CD4-positive, alpha-beta T cell (primary cell): Measurements from ENCODE around the gene PDE7B. TPM values are rescaled to one million over a fixed set of nuclear protein-coding genes. Genes with fewer than 3 reads are reported as not detected.

Experiments used
- ATAC-seq: fragments of 200-7000 bp; cut with Tn5 transposase; one replicate; pipeline ENCODE4 v1.10.0; 2022; ENCODE audit warnings: mild to moderate bottlenecking; ENCODE audit not compliant: poor library complexity
- CTCF ChIA-PET: fragments of 350-600 bp; sonication (Branson Sonifier 250); formaldehyde crosslinking; loops from one replicate; lab custom pipeline; 2021; ENCODE audit warnings: antibody characterized with exemption, inconsistent platforms; lab: Charles Lee
- POLR2A ChIA-PET: fragments of 350-600 bp; sonication (Branson Sonifier 250); formaldehyde crosslinking; loops from one replicate; lab custom pipeline; 2021; ENCODE audit warnings: antibody characterized with exemption, inconsistent platforms; lab: Charles Lee
- DNase-seq, 14 experiments: peaks; one replicate each; pipeline ENCODE4 v3.0.0-alpha.2; 2013 to 2020; ENCODE audit warnings: mixed read lengths in 2 of 14
- H3K27ac ChIP-seq, 2 donors: one replicate each; pipeline versions ENCODE4 v1.5.1 to v1.7.0; 2013; ENCODE audit warnings: low read length in 2 of 2, low read depth in 1 of 2, mild to moderate bottlenecking in 1 of 2
- H3K27me3 ChIP-seq, 2 experiments: 1 replicate in 1 of 2; 2 replicates in 1 of 2; pipeline versions ENCODE4 v1.6.1 to v1.7.0; 2013; ENCODE audit warnings: low read length in 2 of 2, control low read depth in 1 of 2, mild to moderate bottlenecking in 1 of 2, moderate library complexity in 1 of 2; ENCODE audit not compliant: insufficient read depth in 2 of 2, control insufficient read depth in 1 of 2
- H3K36me3 ChIP-seq: one replicate; pipeline ENCODE4 v1.6.1; 2013; ENCODE audit warnings: low read length, control low read depth; ENCODE audit not compliant: insufficient read depth
- H3K4me1 ChIP-seq: one replicate; pipeline ENCODE4 v1.6.1; 2013; ENCODE audit warnings: low read length, control low read depth; ENCODE audit not compliant: insufficient read depth
- H3K4me3 ChIP-seq: one replicate; pipeline ENCODE4 v1.5.1; 2013; ENCODE audit warnings: mild to moderate bottlenecking, low read length, moderate library complexity
- H3K9me3 ChIP-seq, 2 experiments: 1 replicate in 1 of 2; 2 replicates in 1 of 2; pipeline versions ENCODE4 v1.6.1 to v1.7.0; 2013; ENCODE audit warnings: low read length in 2 of 2, mild to moderate bottlenecking in 2 of 2, control low read depth in 1 of 2, moderate library complexity in 1 of 2; ENCODE audit not compliant: control insufficient read depth in 1 of 2, insufficient read depth in 1 of 2
- H3K27ac Mint-ChIP-seq: one replicate; pipeline ENCODE4 v1.8.0; 2020; ENCODE audit warnings: mixed read lengths
- H3K27me3 Mint-ChIP-seq: one replicate; pipeline ENCODE4 v1.8.0; 2021; ENCODE audit warnings: mixed read lengths
- H3K36me3 Mint-ChIP-seq: one replicate; pipeline ENCODE4 v1.8.0; 2021; ENCODE audit warnings: low read depth, mixed read lengths
- H3K4me1 Mint-ChIP-seq: one replicate; pipeline ENCODE4 v1.8.0; 2021; ENCODE audit warnings: low read depth, mixed read lengths
- H3K4me3 Mint-ChIP-seq: one replicate; pipeline ENCODE4 v1.8.0; 2020; ENCODE audit warnings: mild to moderate bottlenecking, mixed read lengths
- H3K9me3 Mint-ChIP-seq: one replicate; pipeline ENCODE4 v1.8.0; 2020; ENCODE audit warnings: mixed read lengths
- intact Hi-C, 2 experiments: fragments of 100-400 bp; cut with DNase I in 1 of 2; cut with micrococcal nuclease in 1 of 2; formaldehyde crosslinking; loops; one replicate each; pipeline versions ENCODE4 v1.15.1 to v1.9.0; 2023 to 2025; cut with DNase I, micrococcal nuclease
- total RNA-seq, 174 experiments: library from RNA in 2 of 174; stranded (reverse) in 2 of 174; gene quantifications; one replicate each; pipeline ENCODE4 v1.2.3 and lab custom pipeline; 2021 to 2026
- TF ChIP-seq, protein P1 (sequence below): fragments of 200-600 bp; IDR thresholded peaks from one replicate; pipeline ENCODE4 v1.8.0; 2022; ENCODE audit warnings: antibody characterized with exemption, mild to moderate bottlenecking

PDE7B gene
- total RNA-seq, 2 experiments from 2014 or later, result 0.25 to 0.34 TPM

DNA sequence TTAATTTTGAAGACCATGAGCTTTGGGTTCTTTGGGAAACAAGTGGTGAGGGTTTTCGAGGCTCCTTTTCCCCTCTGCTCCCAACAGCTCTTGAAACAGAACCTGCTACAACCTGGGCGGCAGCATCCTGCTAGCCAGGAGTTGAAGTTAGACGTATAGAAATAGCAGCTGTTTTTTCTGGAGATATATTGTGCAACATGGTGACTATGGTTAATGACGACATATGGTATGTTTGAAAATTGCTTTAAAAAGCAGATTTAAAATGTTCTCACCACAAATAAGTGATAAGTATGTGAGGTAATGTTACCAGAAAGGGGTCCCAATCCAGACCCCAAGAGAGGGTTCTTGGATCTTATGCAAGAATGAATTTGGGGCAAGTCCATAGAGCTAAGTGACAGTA lies 138.9 kb downstream of the PDE7B start:
- POLR2A ChIA-PET, result no interaction called here
- Mint-ChIP-seq H3K27me3 (no peaks in the 10 kb centered on the region), H3K4me3 (no peak overlapping the region), H3K27ac (no peak overlapping the region), H3K36me3 (no peaks in the 10 kb centered on the region), H3K4me1 (no peaks in the 10 kb centered on the region), H3K9me3 (no peaks in the 10 kb centered on the region)
- TF ChIP-seq, protein P1, sequence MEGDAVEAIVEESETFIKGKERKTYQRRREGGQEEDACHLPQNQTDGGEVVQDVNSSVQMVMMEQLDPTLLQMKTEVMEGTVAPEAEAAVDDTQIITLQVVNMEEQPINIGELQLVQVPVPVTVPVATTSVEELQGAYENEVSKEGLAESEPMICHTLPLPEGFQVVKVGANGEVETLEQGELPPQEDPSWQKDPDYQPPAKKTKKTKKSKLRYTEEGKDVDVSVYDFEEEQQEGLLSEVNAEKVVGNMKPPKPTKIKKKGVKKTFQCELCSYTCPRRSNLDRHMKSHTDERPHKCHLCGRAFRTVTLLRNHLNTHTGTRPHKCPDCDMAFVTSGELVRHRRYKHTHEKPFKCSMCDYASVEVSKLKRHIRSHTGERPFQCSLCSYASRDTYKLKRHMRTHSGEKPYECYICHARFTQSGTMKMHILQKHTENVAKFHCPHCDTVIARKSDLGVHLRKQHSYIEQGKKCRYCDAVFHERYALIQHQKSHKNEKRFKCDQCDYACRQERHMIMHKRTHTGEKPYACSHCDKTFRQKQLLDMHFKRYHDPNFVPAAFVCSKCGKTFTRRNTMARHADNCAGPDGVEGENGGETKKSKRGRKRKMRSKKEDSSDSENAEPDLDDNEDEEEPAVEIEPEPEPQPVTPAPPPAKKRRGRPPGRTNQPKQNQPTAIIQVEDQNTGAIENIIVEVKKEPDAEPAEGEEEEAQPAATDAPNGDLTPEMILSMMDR, result no peak
- no peaks in the 10 kb centered on the region for H3K27me3 ChIP-seq
- no peaks in the 10 kb centered on the region for H3K9me3 ChIP-seq
- DNase-seq, result no peak
- CTCF ChIA-PET, result no interaction called here
- ATAC-seq, result no peak
- H3K36me3 ChIP-seq, result no peaks in the 10 kb centered on the region
- no peaks in the 10 kb centered on the region for H3K4me1 ChIP-seq
- intact Hi-C loops, result no loop called here
- H3K4me3 ChIP-seq, result no peak overlapping the region
- no peak overlapping the region for H3K27ac ChIP-seq

- H3K27ac Mint-ChIP-seq, result no peak overlapping the region
- DNase-seq (no peak), ATAC-seq (no peak)
- Histone ChIP-seq H3K4me3 (no peak overlapping the region), H3K4me1 (no peaks in the 10 kb centered on the region), H3K9me3 (no peaks in the 10 kb centered on the region), H3K27me3 (no peaks in the 10 kb centered on the region), H3K27ac (no peak overlapping the region), H3K36me3 (no peaks in the 10 kb centered on the region)
- no peaks in the 10 kb centered on the region for H3K36me3 Mint-ChIP-seq
- H3K4me3 Mint-ChIP-seq, result no peak overlapping the region
- H3K9me3 Mint-ChIP-seq, result no peaks in the 10 kb centered on the region
- intact Hi-C loops, result no loop called here
- ChIA-PET POLR2A (no interaction called here), CTCF (no interaction called here)
- H3K4me1 Mint-ChIP-seq, result no peaks in the 10 kb centered on the region
- H3K27me3 Mint-ChIP-seq, result no peaks in the 10 kb centered on the region
- TF ChIP-seq, protein P1, result no peak
Observed at GRCh38 chr6:135990855-135991464, 139.5 kb downstream of the PDE7B start.

- Histone ChIP-seq H3K36me3 (no peaks in the 10 kb centered on the region), H3K27me3 (no peaks in the 10 kb centered on the region), H3K9me3 (no peaks in the 10 kb centered on the region), H3K4me3 (no peak overlapping the region), H3K4me1 (no peaks in the 10 kb centered on the region), H3K27ac (no peak overlapping the region)
- no peak overlapping the region for H3K27ac Mint-ChIP-seq
- CTCF ChIA-PET, result no interaction called here
- intact Hi-C loops, result no loop called here
- H3K36me3 Mint-ChIP-seq, result no peaks in the 10 kb centered on the region
- POLR2A ChIA-PET, result no interaction called here
- TF ChIP-seq, protein P1, result no peak
- ATAC-seq (no peak), DNase-seq (no peak)
- no peaks in the 10 kb centered on the region for H3K27me3 Mint-ChIP-seq
- no peaks in the 10 kb centered on the region for H3K4me1 Mint-ChIP-seq
- no peaks in the 10 kb centered on the region for H3K9me3 Mint-ChIP-seq
- H3K4me3 Mint-ChIP-seq, result no peak overlapping the region
Observed at GRCh38 chr6:135992739-135993138, 141.2 kb downstream of the PDE7B start.
